Endometrial microvascular endothelial cells (primary cell): ENCODE measurements around the gene SPRTN. TPM values are rescaled to one million over a fixed set of nuclear protein-coding genes. Genes with fewer than 3 reads are reported as not detected.

ENCODE experiments used
- in situ Hi-C: cut with HindIII; loops from 2 replicates; pipeline ENCODE4 v1.10.0; 2017; ENCODE audit warnings: low sequenced_read_pairs, low pct_unique_long_range_greater_than_20kb; ENCODE audit errors: inconsistent ontology term
- total RNA-seq: library from RNA; depleted of rRNA; stranded (reverse); fragments of >200 nt; gene quantifications from one replicate; pipeline ENCODE4 v1.2.3, GENCODE V29; 2015; ENCODE audit errors: inconsistent ontology term

SPRTN gene
- total RNA-seq, 1 donor from 2014 or later: 16.8 TPM

DNA sequence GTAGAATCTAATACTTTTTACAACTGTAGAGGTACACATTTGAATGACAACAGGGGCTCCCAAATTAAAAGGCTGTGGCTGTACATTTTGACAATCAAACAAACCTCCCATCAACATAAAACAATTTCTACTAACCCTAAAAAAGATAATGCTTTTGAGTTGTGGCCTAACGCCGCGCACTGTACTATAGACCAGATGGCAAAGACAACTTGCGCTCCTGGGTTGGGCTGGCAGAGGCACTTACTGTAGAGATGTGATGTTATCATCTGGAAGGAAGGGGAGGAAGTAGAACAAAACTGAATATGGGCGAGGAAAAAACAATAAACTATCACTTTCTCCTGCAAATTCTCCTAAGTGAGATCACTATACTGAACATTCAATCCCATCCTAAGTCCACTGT lies 26.1 kb downstream of the SPRTN start:
- in situ Hi-C loops: no loop called here

DNA sequence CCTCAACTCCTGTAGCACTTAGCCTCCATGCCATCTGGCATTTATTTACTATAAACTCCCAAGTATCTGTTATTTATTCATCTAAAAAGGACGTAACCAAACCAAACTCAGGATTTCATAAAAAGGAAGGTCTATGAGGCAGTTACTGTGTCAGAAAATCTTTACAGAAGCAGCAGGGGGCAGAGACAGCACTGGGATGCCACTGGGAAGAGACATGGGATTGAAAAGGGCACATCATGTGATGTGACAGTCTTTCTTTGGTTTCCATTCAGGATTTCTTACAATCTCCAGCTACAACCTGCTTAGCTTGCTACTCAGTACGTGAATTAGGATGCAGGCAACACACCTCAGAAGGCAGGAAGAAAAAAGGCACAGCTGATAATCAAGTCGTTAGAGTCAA lies 31.2 kb downstream of the SPRTN start:
- in situ Hi-C loops: no loop called here

DNA sequence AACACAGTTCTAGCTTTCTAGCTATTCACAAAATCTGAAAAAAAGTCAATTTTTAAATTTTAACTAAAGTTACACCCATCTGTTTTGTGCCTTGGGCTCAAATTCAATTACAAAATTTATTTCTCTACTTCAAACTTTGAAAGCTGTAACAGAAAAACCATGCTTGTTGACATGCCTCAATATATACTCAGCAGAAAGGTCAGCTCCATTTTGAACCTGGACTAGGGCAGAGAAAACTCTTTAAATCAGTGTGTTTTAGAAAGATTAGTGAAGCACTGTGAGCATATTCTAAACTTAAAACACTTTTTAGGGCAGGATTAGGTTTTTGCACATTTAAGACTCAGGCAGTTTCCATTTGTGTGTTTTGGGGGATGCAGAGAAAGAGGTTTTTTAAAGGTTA lies 34.4 kb downstream of the SPRTN start:
- in situ Hi-C loops: no loop called here

DNA sequence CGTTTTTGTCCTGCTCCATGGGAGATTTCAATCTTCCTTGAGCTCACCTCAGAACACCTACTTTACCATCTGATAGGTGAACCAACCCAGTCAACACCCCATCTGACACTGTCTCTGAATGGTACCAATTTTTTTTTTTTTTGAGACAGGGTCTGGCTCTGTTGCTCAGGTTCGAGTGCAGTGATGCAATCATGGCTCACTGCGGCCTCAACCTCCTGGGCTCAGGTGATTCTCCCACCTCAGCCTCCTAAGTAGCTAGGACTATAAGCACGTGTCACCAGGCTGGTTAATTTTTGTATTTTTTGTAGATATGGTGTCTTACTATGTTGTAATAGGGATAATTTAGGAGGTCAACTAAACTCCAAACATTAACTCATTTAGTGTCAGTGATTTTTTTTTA lies 36.3 kb downstream of the SPRTN start:
- in situ Hi-C loops: no loop called here

GRCh38 chr1:231376101-231376500 lies 38.0 kb downstream of the SPRTN start:
- in situ Hi-C loops: no loop called here

- in situ Hi-C loops: no loop called here
These were observed 38.9 kb downstream of the SPRTN start for GRCh38 chr1:231376875-231377549.

GRCh38 chr1:231381729-231382128 lies 43.6 kb downstream of the SPRTN start:
- in situ Hi-C loops: no loop called here

DNA sequence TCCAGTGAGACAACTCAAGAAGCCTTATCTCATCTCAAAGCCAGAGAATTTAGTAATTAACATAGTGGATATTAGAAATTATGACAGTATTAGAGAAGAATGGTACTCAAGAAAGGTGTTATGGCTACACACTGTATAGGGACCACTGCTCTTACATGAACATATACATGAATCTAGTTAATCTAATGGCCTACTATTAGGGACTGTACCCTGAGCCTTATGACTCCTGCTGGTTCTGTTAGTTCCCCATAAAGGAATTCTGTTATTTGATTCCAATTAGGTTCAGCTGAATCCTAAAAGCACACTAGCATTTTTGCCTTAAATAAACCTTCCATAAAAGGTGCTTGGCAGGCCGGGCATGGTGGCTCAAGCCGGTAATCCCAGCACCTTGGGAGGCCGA lies 44.3 kb downstream of the SPRTN start:
- in situ Hi-C loops: no loop called here

DNA sequence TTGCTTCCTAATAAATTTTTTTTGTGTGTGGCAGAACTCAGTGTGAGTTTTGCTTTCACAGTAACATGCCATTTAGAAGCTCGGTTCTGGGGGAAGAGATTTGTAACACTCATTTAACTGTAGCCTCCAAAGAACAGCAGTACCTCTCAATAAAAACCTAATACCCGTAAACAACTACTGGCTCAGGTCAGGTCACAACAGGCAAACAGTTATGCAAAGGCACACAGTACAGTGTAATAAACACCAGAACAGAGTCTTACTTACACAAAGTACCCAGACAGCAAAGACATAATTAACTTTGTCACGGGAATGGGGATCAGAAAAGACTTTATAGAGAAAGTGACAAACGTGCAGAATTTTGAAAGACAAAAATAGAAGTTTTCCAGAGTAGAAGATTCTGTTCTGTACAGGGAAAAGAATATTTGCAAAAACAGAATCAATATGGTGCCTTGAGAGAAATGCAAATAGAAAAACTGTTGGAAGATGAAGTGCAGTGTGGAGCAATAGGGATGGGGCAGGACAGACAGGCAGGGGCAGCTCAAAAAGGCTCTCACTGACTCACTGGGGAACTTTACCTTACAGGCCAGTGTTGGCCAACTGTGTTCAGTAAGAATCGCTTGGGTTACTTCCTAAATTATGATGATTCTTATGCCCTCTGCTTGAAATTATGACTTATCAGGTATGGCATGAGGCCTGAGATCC lies 45.2 kb downstream of the SPRTN start:
- in situ Hi-C loops: no loop called here

DNA sequence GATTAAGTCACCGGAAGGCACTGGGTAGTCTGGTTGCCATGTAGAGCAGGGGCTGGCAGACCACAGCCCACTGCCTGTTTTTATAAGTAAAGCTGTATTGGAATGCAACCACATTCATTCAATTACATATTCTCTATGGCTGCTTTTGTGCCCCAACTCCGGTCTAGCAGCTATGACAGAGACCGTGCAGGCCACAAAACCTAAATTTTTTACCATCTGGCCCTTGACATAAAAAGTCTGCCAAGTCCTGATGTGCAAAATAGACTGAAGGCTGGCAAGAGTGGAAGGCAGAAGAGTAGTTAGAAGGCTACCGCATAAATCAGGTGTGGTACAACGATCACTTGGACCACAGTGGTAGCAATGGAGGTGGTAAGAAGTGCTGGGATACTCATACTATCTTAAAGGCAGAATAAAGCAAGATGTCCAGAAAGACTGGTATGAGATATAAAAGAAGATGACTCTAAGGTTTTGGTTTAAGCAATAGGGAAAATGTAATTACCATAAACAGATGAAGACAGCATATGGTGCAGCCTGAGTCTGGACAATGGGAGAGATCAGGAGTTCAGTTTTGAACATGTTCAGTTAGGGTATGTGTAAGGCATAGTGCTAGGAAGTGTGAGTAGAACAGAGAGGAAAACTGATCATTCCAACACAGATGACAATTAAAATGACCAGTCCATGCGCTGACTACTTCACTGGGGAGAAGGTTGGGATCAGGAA lies 46.8 kb downstream of the SPRTN start:
- in situ Hi-C loops: no loop called here

DNA sequence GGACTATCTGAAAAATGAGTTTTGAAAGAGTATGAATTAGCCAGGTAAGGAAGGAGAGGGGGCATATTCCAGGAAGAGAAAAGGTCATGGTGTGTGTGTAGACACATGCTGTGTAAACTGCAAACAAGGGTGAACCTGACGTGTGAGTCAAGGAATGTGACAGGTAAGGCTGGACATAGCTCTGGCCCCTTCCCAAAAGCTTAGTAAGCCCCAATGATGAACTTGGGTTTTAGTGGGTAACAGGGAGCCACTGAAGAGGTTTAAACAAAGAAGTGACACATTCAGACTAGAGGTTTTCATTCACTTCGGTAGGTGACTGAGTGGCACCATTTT lies 47.3 kb downstream of the SPRTN start:
- in situ Hi-C loops: no loop called here

DNA sequence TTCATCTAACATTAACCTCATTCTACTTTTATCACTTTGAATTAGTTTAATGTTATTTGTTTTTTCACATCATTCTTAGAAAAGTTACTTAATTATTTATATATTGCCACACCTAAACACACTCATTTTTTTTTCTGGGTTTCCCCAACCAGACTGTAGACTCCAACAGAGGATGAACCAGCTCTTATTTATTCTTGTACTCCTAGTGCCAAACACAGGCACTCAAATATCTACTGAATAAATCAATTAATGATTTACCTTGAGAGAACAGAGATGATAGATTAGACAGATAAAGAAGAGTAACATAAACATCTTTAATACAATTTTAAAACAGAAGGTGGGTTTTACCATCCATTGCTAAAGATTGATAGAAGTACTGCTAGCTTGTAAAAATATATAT lies 48.4 kb downstream of the SPRTN start:
- in situ Hi-C loops: no loop called here

DNA sequence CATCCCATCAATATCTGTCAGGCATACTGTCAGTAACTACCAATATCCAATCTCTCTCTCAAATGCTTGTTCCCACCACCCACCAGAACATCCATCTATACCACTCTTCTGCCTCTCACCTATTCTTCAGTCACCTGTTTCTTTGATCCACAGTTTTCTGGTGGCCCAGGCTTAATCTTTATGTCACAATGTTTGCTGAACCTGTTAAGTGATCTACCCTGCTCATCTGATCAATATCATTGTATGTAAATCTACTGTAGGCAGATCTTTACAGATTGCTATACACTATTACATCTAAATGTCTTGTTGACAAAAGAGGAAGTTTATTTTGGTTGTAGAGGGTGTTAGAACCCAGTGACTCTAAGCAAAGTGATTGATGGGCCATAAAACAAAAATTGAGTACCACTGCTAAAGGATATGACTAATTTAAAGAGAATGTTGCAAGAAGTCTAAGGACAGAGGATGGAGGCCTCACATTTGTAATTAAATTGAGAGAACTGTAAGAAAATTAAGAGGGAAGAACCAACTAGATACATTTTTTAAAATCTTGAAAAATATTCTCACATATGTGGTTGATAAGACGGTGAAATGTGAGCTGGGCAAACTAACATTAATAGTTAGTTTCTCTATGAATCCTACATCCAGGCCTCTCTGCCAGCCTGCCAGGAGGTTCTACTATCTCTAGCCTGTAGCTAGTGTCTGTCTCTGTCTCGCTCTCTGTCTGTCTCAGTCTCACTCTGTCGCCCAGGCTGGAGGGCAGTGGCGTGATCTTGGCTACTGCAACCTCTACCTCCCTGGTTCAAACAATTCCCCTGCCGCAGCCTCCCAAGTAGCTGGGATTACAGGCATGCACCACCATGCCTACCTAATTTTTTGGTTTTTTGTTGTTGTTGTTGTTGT lies 49.9 kb downstream of the SPRTN start:
- in situ Hi-C loops: no loop called here

DNA sequence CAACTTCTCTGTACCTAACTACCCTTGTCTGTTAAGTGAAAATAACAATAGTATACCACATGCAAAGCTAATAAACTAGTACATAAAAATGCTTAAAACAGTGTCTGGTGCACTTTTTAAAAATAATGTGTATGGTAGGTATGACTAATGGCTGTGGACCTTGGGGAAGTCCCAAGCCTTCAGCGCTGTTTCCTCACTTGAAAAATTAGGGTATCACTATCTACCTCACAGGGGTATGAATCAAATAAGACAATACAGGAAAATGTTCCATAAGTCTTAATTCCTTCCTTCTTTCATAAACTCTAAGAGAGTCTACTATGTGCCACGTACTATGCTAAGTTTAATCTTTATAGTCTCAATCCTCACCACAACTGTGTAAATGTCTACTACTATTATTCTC lies 52.0 kb downstream of the SPRTN start:
- in situ Hi-C loops: no loop called here

GRCh38 chr1:231392389-231393131 lies 54.5 kb downstream of the SPRTN start:
- in situ Hi-C loops: no loop called here

- in situ Hi-C loops: no loop called here
These were observed 55.6 kb downstream of the SPRTN start for GRCh38 chr1:231393668-231394067.

- in situ Hi-C loops: no loop called here
These were observed 57.2 kb downstream of the SPRTN start for GRCh38 chr1:231395076-231395997.

DNA sequence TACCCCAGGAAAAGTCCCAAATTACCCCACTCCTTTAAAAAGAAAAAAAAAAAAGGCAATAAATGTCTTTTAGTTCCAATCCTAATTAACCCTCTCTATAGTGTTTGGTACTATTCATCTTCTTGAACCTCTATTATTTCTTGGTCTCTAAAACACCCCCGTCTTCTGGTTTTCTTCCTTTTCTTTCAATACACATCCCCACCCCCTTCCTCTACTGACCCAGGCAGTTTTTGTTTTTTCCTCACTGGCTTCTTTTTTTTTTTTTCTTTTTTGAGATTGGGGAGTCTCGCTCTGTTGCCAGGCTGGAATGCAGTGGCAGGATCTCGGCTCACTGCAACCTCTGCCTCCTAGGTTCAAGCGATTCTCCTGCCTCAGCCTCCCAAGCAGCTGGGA lies 57.9 kb downstream of the SPRTN start:
- in situ Hi-C loops: no loop called here
